ENCODE data around the gene TRIO. TPM values are rescaled to one million over a fixed set of nuclear protein-coding genes. Genes with fewer than 3 reads are reported as not detected.

Gene TRIO
- total and polyA plus RNA-seq, 2 experiments from 2014 or later = 18.5 to 78.2 TPM

DNA sequence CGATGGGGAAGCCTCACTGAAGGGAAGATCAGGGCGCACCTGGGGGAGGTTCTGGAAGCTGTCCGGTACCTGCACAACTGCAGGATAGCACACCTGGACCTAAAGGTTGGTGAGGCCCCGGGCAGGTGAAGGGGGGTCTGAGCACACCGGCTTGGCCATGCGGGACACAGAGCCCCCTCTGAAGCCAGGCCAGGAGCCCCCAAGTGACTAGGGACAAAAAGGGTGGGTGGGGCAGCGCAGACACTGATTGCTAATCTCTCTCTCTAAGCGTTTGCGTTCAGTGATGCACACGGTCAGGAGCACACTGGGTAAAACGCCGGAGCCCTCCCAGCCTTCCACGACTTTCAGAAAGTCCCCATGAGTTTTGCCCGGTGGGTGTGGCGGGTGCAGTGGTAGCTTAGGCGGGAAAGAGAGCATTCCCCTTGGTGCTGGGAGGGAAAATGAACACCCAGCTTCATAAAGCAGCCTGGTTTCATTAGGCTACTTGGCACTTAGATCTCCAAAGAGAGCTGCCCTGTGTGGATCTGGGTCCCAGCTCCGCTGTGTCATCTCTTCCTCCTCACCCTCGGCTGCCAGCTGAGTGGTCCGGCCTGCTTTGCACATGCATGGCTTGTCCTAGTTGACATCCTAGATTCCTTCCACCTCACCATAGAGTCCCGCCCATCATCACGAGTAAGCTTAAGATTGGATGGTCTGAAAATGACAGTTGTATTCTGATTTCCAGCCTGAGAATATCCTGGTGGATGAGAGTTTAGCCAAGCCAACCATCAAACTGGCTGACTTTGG lies 364.2 kb downstream of the TRIO start:
- Histone ChIP-seq H2AFZ (no peak overlapping the region), H3K4me1 (ENCODE audit: insufficient read depth) (no peaks in the 10 kb centered on the region), H3K27me3 (no peaks in the 10 kb centered on the region), H3K36me3 (replicated peaks; ENCODE audit: insufficient read depth, low read depth) (no peaks in the 10 kb centered on the region), H3K9me2 (replicated peaks; ENCODE audit: insufficient read depth) (no peaks in the 10 kb centered on the region), H3K4me2 (no peak overlapping the region), H3K27ac (no peak overlapping the region), H3K79me2 (no peaks in the 10 kb centered on the region), H3K4me3 (no peak overlapping the region), H4K20me1 (ENCODE audit: insufficient read depth, poor library complexity, severe bottlenecking) (no peaks in the 10 kb centered on the region), H3K9me3 (ENCODE audit: low read depth) (no peaks in the 10 kb centered on the region)
- TF ChIP-seq EZH2phosphoT487 (IDR thresholded peaks at IDR 0.05; ENCODE audit: low read depth, severe bottlenecking, unreplicated experiment) = no peak
- TF ChIP-seq, protein P1, sequence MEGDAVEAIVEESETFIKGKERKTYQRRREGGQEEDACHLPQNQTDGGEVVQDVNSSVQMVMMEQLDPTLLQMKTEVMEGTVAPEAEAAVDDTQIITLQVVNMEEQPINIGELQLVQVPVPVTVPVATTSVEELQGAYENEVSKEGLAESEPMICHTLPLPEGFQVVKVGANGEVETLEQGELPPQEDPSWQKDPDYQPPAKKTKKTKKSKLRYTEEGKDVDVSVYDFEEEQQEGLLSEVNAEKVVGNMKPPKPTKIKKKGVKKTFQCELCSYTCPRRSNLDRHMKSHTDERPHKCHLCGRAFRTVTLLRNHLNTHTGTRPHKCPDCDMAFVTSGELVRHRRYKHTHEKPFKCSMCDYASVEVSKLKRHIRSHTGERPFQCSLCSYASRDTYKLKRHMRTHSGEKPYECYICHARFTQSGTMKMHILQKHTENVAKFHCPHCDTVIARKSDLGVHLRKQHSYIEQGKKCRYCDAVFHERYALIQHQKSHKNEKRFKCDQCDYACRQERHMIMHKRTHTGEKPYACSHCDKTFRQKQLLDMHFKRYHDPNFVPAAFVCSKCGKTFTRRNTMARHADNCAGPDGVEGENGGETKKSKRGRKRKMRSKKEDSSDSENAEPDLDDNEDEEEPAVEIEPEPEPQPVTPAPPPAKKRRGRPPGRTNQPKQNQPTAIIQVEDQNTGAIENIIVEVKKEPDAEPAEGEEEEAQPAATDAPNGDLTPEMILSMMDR (IDR thresholded peaks at IDR 0.05; ENCODE audit: poor library complexity) = no peak
- no peak for TF ChIP-seq EZH2 (IDR thresholded peaks at IDR 0.05; ENCODE audit: borderline replicate concordance)
- 93% methylated on average over 21 of the region's 21 CpGs for WGBS (ENCODE audit: low lambda C conversion rate, missing lambda C conversion rate)
- no peak for DNase-seq (ENCODE audit: low spot score)

DNA sequence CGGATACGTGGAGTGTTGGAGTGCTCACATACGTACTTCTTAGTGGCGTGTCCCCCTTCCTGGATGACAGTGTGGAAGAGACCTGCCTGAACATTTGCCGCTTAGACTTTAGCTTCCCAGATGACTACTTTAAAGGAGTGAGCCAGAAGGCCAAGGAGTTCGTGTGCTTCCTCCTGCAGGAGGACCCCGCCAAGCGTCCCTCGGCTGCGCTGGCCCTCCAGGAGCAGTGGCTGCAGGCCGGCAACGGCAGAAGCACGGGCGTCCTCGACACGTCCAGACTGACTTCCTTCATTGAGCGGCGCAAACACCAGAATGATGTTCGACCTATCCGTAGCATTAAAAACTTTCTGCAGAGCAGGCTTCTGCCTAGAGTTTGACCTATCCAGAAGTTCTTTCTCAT lies 364.9 kb downstream of the TRIO start:
- Histone ChIP-seq H3K9me3 (ENCODE audit: low read depth) (no peaks in the 10 kb centered on the region), H2AFZ (no peak overlapping the region), H3K4me1 (ENCODE audit: insufficient read depth) (no peaks in the 10 kb centered on the region), H3K4me2 (no peak overlapping the region), H3K36me3 (replicated peaks; ENCODE audit: insufficient read depth, low read depth) (no peaks in the 10 kb centered on the region), H3K4me3 (no peak overlapping the region), H3K79me2 (no peaks in the 10 kb centered on the region), H3K27ac (no peak overlapping the region), H3K27me3 (no peaks in the 10 kb centered on the region), H3K9me2 (replicated peaks; ENCODE audit: insufficient read depth) (no peaks in the 10 kb centered on the region), H4K20me1 (ENCODE audit: insufficient read depth, poor library complexity, severe bottlenecking) (no peaks in the 10 kb centered on the region)
- WGBS (ENCODE audit: low lambda C conversion rate, missing lambda C conversion rate) = 96% methylated on average over 20 of the region's 20 CpGs
- no peak for TF ChIP-seq EZH2phosphoT487 (IDR thresholded peaks at IDR 0.05; ENCODE audit: low read depth, severe bottlenecking, unreplicated experiment)
- TF ChIP-seq EZH2 (IDR thresholded peaks at IDR 0.05; ENCODE audit: borderline replicate concordance) = no peak
- TF ChIP-seq, protein P1 (IDR thresholded peaks at IDR 0.05; ENCODE audit: poor library complexity) = no peak
- no peak for DNase-seq (ENCODE audit: low spot score)

GRCh38 chr5:14509556-14509955 lies 366.4 kb downstream of the TRIO start:
- no peaks in the 10 kb centered on the region for H3K36me3 ChIP-seq (replicated peaks; ENCODE audit: insufficient read depth, low read depth)
- no peaks in the 10 kb centered on the region for H3K9me3 ChIP-seq (ENCODE audit: low read depth)
- H3K9me2 ChIP-seq (replicated peaks; ENCODE audit: insufficient read depth) = no peaks in the 10 kb centered on the region
- no peaks in the 10 kb centered on the region for H3K27me3 ChIP-seq
- H3K4me2 ChIP-seq = no peak overlapping the region
- no peak overlapping the region for H2AFZ ChIP-seq
- TF ChIP-seq, protein P1 (IDR thresholded peaks at IDR 0.05; ENCODE audit: poor library complexity) = no peak
- TF ChIP-seq EZH2 (IDR thresholded peaks at IDR 0.05; ENCODE audit: borderline replicate concordance) = no peak
- TF ChIP-seq EZH2phosphoT487 (IDR thresholded peaks at IDR 0.05; ENCODE audit: low read depth, severe bottlenecking, unreplicated experiment) = no peak
- no peak overlapping the region for H3K4me3 ChIP-seq
- no peak overlapping the region for H3K27ac ChIP-seq
- H4K20me1 ChIP-seq (ENCODE audit: insufficient read depth, poor library complexity, severe bottlenecking) = no peaks in the 10 kb centered on the region
- DNase-seq (ENCODE audit: low spot score) = no peak
- H3K4me1 ChIP-seq (ENCODE audit: insufficient read depth) = no peaks in the 10 kb centered on the region
- no peaks in the 10 kb centered on the region for H3K79me2 ChIP-seq
- 82% methylated on average over 11 of the region's 11 CpGs for WGBS (ENCODE audit: low lambda C conversion rate, missing lambda C conversion rate)
